ENCODE data around the gene SPATS1. TPM values are rescaled to one million over a fixed set of nuclear protein-coding genes. Genes with fewer than 3 reads are reported as not detected.

SPATS1 gene
- polyA plus RNA-seq, 2 of the 4 experiments (the other 2 are of a cell fraction), result not detected

GRCh38 chr6:44298864-44299263 lies 43.6 kb upstream of the SPATS1 start (continued):
- no peak for TF ChIP-seq REST (IDR thresholded peaks at IDR 0.05)
- no peak for TF ChIP-seq JUN (IDR thresholded peaks at IDR 0.05)
- no peak for TF ChIP-seq CHD2 (IDR thresholded peaks at IDR 0.05; ENCODE audit: low read length, partially characterized antibody)
- no peak for TF ChIP-seq JUNB (IDR thresholded peaks at IDR 0.05)

GRCh38 chr6:44300292-44300823 lies 42.1 kb upstream of the SPATS1 start:
- TF ChIP-seq JUNB (IDR thresholded peaks at IDR 0.05) (no peak), PHF8 (IDR thresholded peaks at IDR 0.05; ENCODE audit: borderline replicate concordance, low read depth) (no peak), RARB (CRISPR knock-in tag; IDR thresholded peaks at IDR 0.05) (no peak), ZFP36 (IDR thresholded peaks at IDR 0.05; ENCODE audit: borderline replicate concordance, partially characterized antibody) (no peak), HOXB5 (CRISPR knock-in tag; IDR thresholded peaks at IDR 0.05) (no peak), CTCF (IDR thresholded peaks at IDR 0.05) (no peak)
- no peaks in the 10 kb centered on the region for H3K9me3 ChIP-seq
- H3K27ac ChIP-seq, result no peak overlapping the region
- CTCF ChIA-PET, result interaction anchor here (0.9 to 6.1 kb wide), 3 partner anchors 12 to 38 kb away, joined by 3 to 44 read pairs (median 8); partner anchors contain the start of genes AARS2 and TMEM151B
- no peak overlapping the region for H3K4me2 ChIP-seq
- H3K4me3 ChIP-seq, result no peak overlapping the region
- no peak for DNase-seq (ENCODE audit: low read depth in 1 of 2, low spot score in 1 of 2)
- ATAC-seq, result no peak
- no peaks in the 10 kb centered on the region for H3K4me1 ChIP-seq
- 72% methylated on average over 5 of the region's 7 CpGs for WGBS (ENCODE audit: missing lambda C conversion rate)
- POLR2A ChIA-PET, result no interaction called here
- FAIRE-seq, result no peak

- WGBS (ENCODE audit: missing lambda C conversion rate), result 97% methylated on average over 7 of the region's 8 CpGs
- FAIRE-seq (no peak), ATAC-seq (no peak), DNase-seq (ENCODE audit: low read depth in 1 of 2, low spot score in 1 of 2) (no peak)
- TF ChIP-seq ZSCAN20 (CRISPR knock-in tag; IDR thresholded peaks at IDR 0.05), result no peak
- no peaks in the 10 kb centered on the region for H3K9me3 ChIP-seq
- H3K4me2 ChIP-seq, result no peak overlapping the region
- H3K4me1 ChIP-seq, result no peaks in the 10 kb centered on the region
- POLR2A ChIA-PET, result no interaction called here
- no peak overlapping the region for H3K27ac ChIP-seq
- CTCF ChIA-PET, result interaction anchor here (0.9 to 6.1 kb wide), 4 partner anchors 12 to 39 kb away, joined by 3 to 44 read pairs (median 6); partner anchors contain the start of genes AARS2 and TMEM151B
- H3K4me3 ChIP-seq, result no peak overlapping the region
These were observed 41.3 kb upstream of the SPATS1 start for GRCh38 chr6:44301106-44301505.

GRCh38 chr6:44301782-44302564 lies 40.5 kb upstream of the SPATS1 start:
- TF ChIP-seq EHMT2 (IDR thresholded peaks at IDR 0.05; ENCODE audit: low read depth), result no peak
- TF ChIP-seq EHF (CRISPR knock-in tag; IDR thresholded peaks at IDR 0.05), result no peak
- no peak for TF ChIP-seq TFCP2L1 (CRISPR knock-in tag; IDR thresholded peaks at IDR 0.05)
- TF ChIP-seq BHLHE40 (IDR thresholded peaks at IDR 0.05; ENCODE audit: low read depth, low read length), result no peak
- no peak for TF ChIP-seq JUN (IDR thresholded peaks at IDR 0.05)
- no peak for TF ChIP-seq CHD2 (IDR thresholded peaks at IDR 0.05; ENCODE audit: low read length, partially characterized antibody)
- TF ChIP-seq FOSL2 (IDR thresholded peaks at IDR 0.05), result no peak
- TF ChIP-seq FOSL2 (CRISPR knock-in tag; IDR thresholded peaks at IDR 0.05), result no peak
- no peak for TF ChIP-seq JUNB (IDR thresholded peaks at IDR 0.05)
- no peak for TF ChIP-seq MAZ (IDR thresholded peaks at IDR 0.05; ENCODE audit: borderline replicate concordance, low read depth, low read length)
- TF ChIP-seq ZC3H11A (IDR thresholded peaks at IDR 0.05), result no peak
- no peak for TF ChIP-seq HOXB13 (CRISPR knock-in tag; IDR thresholded peaks at IDR 0.05; ENCODE audit: low read depth)
- no peak for TF ChIP-seq HOXA7 (CRISPR knock-in tag; IDR thresholded peaks at IDR 0.05)
- TF ChIP-seq TP53 (CRISPR knock-in tag; IDR thresholded peaks at IDR 0.05), result no peak
- no peak for TF ChIP-seq KDM5A (IDR thresholded peaks at IDR 0.05)
- no peak for TF ChIP-seq FOSB (CRISPR knock-in tag; IDR thresholded peaks at IDR 0.05)
- DNase-seq (ENCODE audit: low read depth in 1 of 2, low spot score in 1 of 2) (no peak), FAIRE-seq (no peak), ATAC-seq (no peak)
- Histone ChIP-seq H3K27ac (no peak overlapping the region), H3K4me3 (no peak overlapping the region), H3K4me2 (no peak overlapping the region), H3K9me3 (no peaks in the 10 kb centered on the region), H3K4me1 (no peaks in the 10 kb centered on the region)
- CTCF ChIA-PET, result interaction anchor here (0.6 to 6.1 kb wide), 8 partner anchors 11 to 48 kb away, joined by 3 to 44 read pairs (median 6); partner anchors contain the start of genes AARS2 and TMEM151B
- WGBS (ENCODE audit: missing lambda C conversion rate), result 84% methylated on average over 10 of the region's 14 CpGs
- POLR2A ChIA-PET, result no interaction called here
